ENCODE measurements around the gene SIGLEC8.
"Not testable (repeated sequence)": the region's sequence is repeated elsewhere in the genome, so short reads cannot be mapped to it uniquely, and the experiment has no call there.

Gene SIGLEC8

DNA sequence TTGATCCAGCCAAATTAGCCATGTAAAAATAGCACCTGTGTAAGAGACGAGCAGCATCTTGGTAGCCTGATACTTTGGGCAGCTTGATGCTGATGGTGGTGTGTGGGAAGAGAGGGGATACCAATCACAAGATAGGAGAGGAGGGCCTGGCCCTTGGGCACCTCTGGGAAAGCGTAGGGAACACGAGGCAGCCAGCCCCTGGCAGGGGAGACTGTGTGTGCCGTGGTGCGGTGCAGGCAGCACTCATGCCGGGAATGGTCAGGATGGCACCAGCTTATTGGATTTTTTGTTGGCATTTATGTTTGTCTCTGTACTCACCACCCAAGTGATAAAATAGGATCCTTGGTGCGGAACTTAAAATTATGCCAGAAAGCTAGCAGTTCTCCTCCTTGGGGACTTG, 10.2 kb downstream of the SIGLEC8 start:
- DNase-seq (ENCODE audit: low read depth, low spot score): no peak

- not testable (repeated sequence) for DNase-seq (ENCODE audit: low read depth, low spot score)
Measured at GRCh38 chr19:51447510-51447909, 10.7 kb downstream of the SIGLEC8 start.

DNA sequence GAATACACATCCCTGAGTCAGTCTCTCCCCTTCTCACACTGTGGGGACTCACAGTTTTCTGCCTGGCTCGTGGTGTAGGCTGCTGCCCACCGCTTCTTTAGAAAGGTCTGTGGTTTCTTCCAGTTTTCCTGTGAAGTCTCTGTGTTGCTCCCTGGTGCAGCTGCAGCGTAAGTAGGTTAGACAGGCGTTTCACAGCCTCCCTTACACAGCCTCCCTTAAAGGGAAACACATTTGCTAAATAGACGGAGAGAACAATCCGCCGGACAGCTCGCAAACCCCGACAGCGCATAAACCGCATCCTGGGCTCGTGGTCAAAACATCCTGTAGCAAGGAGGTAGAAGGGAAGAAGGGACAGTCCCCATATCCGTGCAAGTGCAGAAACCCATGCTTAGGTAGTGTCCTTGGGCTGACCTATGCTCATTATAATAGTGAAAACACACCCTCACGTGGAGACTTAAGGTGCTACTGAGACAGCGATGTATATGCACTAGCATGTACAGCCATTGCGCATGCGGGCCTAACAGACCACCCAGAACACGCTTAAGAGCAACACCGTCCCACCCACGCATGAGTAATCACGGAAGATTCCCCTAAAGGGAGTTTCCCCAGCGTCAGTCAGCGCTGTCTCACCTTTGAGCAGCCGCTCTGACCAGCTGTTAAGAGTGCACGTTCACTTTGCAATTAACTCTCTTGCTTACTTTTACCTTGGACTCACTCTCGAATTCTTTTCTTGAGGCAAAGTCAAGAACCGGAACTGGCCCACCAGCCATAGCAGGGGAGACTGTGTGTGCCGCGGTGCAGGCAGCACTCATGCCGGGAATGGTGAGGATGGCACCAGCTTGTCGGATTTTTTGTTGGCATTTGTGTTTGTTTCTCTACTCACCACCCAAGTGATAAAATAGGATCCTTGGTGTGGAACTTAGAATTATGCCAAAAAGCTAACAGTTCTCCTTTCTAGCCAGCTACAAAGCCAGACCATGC, 16.6 kb downstream of the SIGLEC8 start:
- DNase-seq (ENCODE audit: low read depth, low spot score): no peak

- DNase-seq (ENCODE audit: low read depth, low spot score): no peak
Measured at GRCh38 chr19:51440846-51441409, 17.3 kb downstream of the SIGLEC8 start.

DNA sequence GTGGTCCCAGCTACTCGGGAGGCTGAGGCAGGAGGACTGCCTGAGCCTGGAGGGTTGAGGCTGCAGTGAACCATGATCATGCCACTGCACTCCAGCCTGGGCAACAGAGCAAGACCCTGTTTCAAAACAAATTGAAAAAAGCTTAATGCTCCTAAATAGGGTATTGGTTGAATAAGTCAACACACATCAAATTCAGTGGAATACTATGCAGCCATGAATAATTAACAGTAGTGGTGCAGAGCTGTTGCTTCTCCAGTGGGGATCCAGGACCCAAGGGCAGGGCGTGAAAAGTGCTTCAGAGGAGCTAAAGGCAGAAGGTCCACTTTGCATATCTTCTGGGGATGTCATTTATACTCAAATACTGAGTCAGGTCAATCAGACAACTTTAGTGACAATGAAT, 18.2 kb downstream of the SIGLEC8 start:
- DNase-seq (ENCODE audit: low read depth, low spot score): no peak

GRCh38 chr19:51439021-51439465, 19.2 kb downstream of the SIGLEC8 start:
- no peak for DNase-seq (ENCODE audit: low read depth, low spot score)

DNA sequence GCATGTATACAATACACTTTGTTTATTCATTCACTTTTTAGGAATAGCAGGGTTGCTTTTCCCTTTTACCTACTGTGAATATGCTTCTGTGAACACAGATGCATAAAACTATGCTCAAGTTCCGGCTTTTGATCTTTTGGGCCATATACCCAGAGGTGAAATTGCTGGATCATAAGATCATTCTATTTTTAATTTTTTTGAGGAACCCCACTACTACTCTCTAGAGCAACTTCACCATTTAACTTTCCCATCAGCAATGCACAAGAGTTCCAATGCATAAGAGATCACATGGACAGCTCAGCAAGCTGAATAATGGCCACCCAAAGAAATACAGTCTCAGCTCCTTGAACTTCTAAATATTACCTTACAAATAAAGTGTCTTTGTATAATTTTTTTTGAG, 23.8 kb downstream of the SIGLEC8 start:
- no peak for DNase-seq (ENCODE audit: low read depth, low spot score)

DNA sequence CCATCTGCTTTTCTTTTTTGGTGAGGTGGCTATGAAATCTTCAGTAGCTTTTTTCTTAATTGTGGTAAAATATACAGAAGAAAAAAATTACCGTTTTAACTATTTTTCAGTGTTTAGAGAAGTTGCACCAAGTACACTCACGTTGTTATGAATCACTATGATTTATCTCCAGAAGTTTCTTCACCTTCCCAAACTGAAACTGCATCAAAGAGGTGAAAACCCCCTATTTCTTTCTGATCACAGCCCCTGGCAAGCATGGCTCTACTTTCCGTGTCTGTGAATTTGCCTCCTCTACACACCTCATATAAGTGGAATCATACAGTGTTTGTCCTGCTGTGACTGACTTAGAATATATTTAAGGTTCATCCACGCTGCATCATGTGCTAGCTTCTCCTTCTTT, 25.2 kb downstream of the SIGLEC8 start:
- DNase-seq (ENCODE audit: low read depth, low spot score): no peak

DNA sequence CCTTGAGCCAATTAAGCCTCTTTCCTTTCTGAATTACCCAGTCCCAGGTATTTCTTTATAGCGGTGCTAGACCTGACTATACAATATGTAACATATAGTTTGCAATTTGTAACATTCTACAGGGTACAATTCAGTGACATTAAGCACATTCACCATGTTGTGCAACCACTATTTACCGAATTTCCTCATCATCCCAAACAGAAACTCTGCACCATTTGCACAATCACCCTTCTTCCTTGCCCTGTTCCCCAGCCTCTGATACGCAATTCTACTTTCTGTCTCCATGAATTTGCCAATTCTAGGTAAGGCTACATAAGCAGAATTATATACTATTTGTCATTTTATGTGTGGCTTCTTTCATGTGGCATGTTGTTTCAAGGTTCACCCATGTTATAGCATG, 27.1 kb downstream of the SIGLEC8 start:
- DNase-seq (ENCODE audit: low read depth, low spot score): no peak

- DNase-seq (ENCODE audit: low read depth, low spot score): no peak
Measured at GRCh38 chr19:51430221-51430620, 28.0 kb downstream of the SIGLEC8 start.

DNA sequence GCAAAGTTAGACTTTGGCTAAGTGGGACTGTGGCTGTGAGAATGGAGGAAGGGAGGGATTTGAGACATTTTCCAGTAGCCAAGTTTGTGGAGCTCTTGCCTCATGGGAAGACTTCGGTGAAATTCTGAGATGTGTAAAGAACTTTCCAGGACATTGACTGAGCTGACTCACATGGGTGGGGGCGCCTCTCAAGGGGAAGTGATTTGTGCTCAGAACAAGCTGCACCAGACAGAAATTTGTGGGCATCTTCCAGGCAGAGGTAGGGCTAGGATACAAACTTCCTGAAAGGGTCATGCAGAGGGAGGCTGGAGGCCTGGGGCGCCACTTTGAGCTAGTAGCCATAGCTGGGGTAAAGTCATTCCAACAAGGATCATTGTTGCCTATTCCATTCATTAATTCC, 31.1 kb downstream of the SIGLEC8 start:
- DNase-seq (ENCODE audit: low read depth, low spot score): no peak

DNA sequence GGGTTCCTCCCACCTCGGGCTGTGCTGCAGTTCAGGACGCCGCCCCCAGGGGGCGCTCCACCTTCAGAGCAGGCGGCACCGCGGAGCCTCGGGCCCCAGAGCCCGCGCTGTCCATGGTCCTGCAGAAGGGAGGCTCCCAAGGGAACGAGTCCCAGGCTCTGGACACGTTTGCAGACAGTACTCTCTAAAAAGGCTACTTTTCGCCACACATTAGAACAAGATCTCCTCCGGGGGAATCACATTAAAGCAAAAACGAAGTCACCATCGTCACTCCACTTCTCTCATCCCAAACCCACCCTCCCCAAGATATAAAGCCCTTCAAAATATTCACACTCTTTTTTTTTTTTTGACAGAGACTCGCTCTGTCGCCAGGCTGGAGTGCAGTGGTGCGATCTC, 36.2 kb downstream of the SIGLEC8 start:
- DNase-seq (ENCODE audit: low read depth, low spot score): no peak

DNA sequence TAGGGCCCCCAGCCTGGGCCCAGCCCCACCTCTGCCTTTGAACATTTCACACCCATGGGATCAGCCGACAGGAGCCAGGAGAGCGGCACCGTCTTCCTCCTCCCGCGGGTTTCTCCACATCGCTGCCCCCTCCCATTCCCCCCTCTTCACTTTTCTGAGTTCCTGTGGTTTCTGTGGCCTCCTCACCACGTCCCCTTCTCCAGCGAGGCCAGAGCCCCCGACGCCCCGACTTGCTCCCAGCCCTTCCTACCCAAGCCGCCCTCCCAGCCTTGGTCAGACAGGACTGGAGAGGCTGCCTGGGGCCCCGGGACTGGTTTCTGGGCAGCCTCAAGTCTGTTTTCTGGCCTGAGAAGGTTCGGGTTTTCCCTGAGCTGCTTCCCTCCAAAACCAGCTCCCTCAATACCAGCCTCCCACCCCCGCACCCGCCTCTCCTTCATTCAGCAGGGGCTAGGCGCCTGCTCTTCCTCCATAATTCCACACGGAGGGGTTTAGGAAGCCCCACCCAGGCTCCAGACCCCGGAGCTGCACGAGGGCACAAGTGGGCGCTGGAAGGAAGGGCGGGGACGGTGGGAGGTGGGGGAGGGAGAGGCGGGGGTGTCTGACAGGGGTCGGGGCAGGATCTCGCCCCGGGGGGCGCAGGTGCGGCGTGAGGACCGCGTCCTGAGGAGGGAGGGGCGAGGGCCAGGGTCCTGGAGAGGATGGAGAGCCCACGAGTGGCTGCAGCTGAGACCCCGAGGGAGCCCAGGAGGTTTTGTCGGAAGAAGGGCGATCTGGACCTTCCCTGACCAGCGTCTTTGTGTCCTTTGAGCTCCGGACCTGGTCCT, 36.8 kb downstream of the SIGLEC8 start:
- DNase-seq (ENCODE audit: low read depth, low spot score): no peak

DNA sequence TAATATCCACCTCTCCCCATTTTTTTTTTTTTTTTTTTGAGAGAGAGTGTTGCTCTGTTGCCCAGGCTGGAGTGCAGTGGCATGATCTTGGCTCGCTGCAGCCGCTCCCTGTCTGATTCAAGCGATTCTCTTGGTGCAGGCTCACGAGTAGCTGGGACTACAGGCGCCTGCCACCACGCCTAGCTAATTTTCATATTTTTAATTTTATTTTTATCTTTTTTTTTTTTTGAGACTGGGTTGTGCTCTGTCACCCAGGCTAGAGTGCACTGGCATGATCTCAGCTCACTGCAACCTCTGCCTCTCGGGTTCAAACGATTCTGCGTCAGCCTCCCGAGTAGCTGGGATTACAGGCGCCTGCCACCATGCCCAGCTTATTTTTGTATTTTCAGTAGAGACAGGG, 37.7 kb downstream of the SIGLEC8 start:
- not testable (repeated sequence) for DNase-seq (ENCODE audit: low read depth, low spot score)

DNA sequence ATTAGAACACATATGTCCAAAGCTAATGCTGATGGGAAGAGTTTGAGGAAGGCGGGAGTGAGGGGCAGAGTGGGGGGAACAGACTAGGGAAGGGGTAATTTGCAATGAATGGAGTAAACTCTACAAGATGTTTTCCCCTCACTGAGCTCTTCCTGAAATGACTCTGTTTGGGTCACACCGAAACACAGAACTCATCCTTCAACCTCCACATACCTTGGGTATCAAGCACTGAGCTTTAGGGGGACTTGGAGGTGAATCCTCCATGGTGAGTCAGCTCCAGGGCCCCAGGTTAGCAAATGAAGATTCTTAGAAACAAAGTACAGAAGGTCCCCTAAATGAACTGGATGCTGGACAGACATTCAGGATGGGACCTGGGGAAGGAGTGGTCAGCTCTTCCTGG, 39.5 kb downstream of the SIGLEC8 start:
- no peak for DNase-seq (ENCODE audit: low read depth, low spot score)

DNA sequence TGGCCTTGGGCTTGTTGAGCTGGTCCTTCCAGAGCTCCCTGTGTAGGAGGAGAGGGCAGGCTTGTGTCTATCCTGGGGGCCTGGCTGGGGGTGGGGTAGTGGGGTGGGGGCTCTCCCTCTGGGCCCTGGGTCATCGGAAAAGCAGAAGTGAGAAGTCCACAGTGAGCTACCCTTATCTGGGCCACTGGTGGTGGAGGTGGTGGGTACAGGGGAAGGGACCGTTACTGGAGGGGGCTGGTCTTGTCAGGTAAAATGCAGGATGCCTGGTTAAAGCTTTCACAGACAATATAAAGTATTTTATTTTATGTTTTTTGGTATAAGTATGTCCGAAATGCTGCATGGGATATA, 40.5 kb downstream of the SIGLEC8 start:
- no peak for DNase-seq (ENCODE audit: low read depth, low spot score)

GRCh38 chr19:51417107-51417809, 41.0 kb downstream of the SIGLEC8 start, which contains the start of gene SIGLEC10:
Gene SIGLEC10, minus strand, starts transcription at chr19:51417642. Its CDS starts 61 bp downstream, at chr19:51417581.
- no peak for DNase-seq (ENCODE audit: low read depth, low spot score)

GRCh38 chr19:51416422-51416821, 41.8 kb downstream of the SIGLEC8 start:
- DNase-seq (ENCODE audit: low read depth, low spot score): not testable (repeated sequence)

DNA sequence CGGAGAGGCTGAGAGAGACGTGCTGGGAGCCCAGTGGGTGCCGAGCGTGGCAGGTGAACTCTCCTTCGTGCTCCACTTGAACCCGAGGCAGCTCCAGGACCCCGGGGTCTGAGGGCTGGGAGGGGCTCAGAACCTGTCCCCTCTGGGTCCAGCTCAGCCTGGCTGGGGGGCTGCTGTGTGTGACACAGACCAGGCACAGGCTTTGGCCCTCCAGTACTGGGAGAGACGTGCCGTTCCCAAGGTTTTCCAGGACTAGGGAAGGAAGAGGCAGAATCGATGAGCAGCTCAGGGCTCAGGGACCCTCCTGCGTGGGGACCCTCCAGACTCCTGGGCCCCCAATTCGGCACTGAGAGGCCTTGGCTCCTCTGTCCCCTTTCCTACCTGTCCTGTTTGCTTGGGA, 43.1 kb downstream of the SIGLEC8 start:
- no peak for DNase-seq (ENCODE audit: low read depth, low spot score)

DNA sequence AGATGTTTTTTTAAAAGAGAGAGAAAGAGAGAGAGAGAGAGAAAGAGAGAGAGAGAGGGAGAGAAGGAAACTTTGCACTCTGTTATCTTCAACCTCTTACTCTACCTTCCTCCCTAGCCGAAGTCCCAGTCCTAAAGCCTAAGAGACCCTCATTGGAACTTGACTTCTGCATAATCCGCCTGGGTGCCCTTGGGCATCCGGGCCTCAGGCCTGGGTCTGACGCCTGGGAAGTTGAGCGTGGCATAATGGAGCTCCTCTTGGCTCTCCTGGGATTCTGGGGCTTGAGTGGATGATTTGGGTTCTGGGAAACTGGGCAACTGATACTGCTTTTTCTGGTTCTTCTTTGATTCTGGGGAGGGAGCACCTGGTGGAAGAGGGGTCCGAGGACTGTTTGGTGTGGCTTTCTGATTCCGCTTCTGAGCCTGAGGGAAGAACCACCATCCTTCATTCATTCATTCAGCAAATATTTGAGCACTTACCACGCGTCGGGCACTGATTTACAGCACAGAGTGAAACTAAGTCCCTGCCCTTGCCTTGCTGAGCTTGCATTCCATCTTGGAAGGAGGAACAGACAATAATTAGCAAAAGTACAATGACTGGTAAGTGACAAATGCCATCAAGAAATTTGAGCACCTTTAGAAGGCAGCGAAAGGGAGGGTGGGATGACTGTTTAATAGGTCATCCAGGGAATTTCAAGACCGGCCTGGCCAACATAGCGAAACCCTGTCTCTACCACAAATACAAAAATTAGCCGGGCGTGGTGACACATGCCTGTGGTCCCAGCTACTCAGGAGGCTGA, 47.1 kb downstream of the SIGLEC8 start:
- DNase-seq (ENCODE audit: low read depth, low spot score): no peak

Measured in iPS DF 19.7 (cell line).